ENCODE data around the gene PLEKHG2.

The PLEKHG2 gene

GRCh38 chr19:39423258-39424086, 11.0 kb downstream of the PLEKHG2 start:
- no peak for FAIRE-seq

GRCh38 chr19:39424934-39425333, 12.5 kb downstream of the PLEKHG2 start:
- no peak for FAIRE-seq

GRCh38 chr19:39425744-39426143, 13.3 kb downstream of the PLEKHG2 start:
- FAIRE-seq = no peak

GRCh38 chr19:39426170-39426569, 13.7 kb downstream of the PLEKHG2 start:
- no peak for FAIRE-seq

- no peak for FAIRE-seq
Observed at GRCh38 chr19:39427707-39428106, 15.2 kb downstream of the PLEKHG2 start.

- FAIRE-seq = peak; percentile 81
Observed at GRCh38 chr19:39428283-39429112, 16.0 kb downstream of the PLEKHG2 start.

GRCh38 chr19:39430675-39431593, 18.5 kb downstream of the PLEKHG2 start:
- FAIRE-seq = no peak

- FAIRE-seq = no peak
Observed at GRCh38 chr19:39432677-39433025, 20.2 kb downstream of the PLEKHG2 start.

- no peak for FAIRE-seq
Observed at GRCh38 chr19:39433480-39434079, 21.1 kb downstream of the PLEKHG2 start.

GRCh38 chr19:39434123-39435076, 21.9 kb downstream of the PLEKHG2 start:
- no peak for FAIRE-seq

GRCh38 chr19:39435499-39436349, 23.3 kb downstream of the PLEKHG2 start, which contains the start of gene RPS16:
RPS16 (minus strand) TSS chr19:39435949; CDS start chr19:39435895, 54 bp downstream.
- peak; percentile 89 for FAIRE-seq

GRCh38 chr19:39436350-39436716, 23.9 kb downstream of the PLEKHG2 start:
- FAIRE-seq = no peak

- FAIRE-seq = no peak
Observed at GRCh38 chr19:39438270-39438934, 25.9 kb downstream of the PLEKHG2 start.

GRCh38 chr19:39444598-39445195, 32.2 kb downstream of the PLEKHG2 start:
- no peak for FAIRE-seq

GRCh38 chr19:39445196-39446111, 33.0 kb downstream of the PLEKHG2 start, which contains the start of gene SUPT5H:
SUPT5H (plus strand) TSS chr19:39445582; CDS start chr19:39445891, 309 bp downstream.
- peak; percentile 72 for FAIRE-seq

GRCh38 chr19:39446365-39447084, 34.1 kb downstream of the PLEKHG2 start:
- no peak for FAIRE-seq

GRCh38 chr19:39448271-39448670, 35.8 kb downstream of the PLEKHG2 start:
- no peak for FAIRE-seq

Measured in endometrium (tissue), 2 donors.